ENCODE results near the gene RPN1. TPM values are rescaled to one million over a fixed set of nuclear protein-coding genes. Genes with fewer than 3 reads are reported as not detected.

The RPN1 gene
- total RNA-seq, 1 donor from 2014 or later = 250 TPM

DNA sequence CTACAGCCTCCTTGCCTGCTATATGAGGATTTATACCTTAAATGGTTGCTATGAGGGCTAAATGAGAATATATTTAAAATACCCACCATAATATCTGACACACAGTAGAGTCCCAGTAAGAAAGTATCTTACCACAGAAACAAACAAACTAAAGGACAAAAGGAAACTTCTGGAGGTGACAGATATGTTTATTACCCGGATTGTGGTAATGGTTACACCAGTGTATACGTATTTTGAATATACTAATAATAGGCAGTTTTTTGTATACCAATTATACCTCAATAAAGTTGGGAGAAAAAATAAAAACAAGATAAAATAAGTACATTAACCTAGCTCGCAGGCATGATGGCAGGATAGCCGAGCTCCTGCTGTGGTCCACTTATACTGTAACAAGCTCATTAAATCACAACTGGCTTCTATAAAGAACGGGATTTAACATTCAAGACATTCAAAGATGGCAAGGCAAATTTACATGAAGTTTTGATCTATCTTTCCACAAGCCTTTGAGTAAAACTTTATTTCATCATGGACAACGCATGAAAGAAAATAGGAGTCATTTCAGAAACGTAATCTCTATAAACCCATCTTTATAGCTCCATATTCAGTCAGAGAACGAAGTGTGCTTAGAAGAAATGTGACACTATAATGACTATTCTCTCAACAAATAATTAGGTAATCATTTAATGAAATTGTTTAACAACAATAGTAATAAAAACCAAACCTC is 1.5 kb downstream of the RPN1 start:
- Mint-ChIP-seq H3K27ac (ENCODE audit: unreplicated experiment) (peak overlapping the region; percentile 94), H3K9me3 (ENCODE audit: unreplicated experiment) (no peaks in the 10 kb centered on the region), H3K4me3 (ENCODE audit: unreplicated experiment) (peak overlapping the region; percentile 95), H3K4me1 (ENCODE audit: unreplicated experiment) (peaks cover 9% of the 10 kb centered on the region), H3K27me3 (ENCODE audit: unreplicated experiment) (no peaks in the 10 kb centered on the region), H3K36me3 (ENCODE audit: low read depth, unreplicated experiment) (peaks cover 11% of the 10 kb centered on the region)
- TF ChIP-seq CTCF (IDR thresholded peaks at IDR 0.05; ENCODE audit: unreplicated experiment) = no peak
- DNase-seq (ENCODE audit: low spot score) = no peak

GRCh38 chr3:128648402-128648801 is 2.2 kb downstream of the RPN1 start:
- H3K27ac Mint-ChIP-seq (ENCODE audit: unreplicated experiment) = no peak overlapping the region
- peaks cover 14% of the 10 kb centered on the region for H3K36me3 Mint-ChIP-seq (ENCODE audit: low read depth, unreplicated experiment)
- no peak overlapping the region for H3K4me3 Mint-ChIP-seq (ENCODE audit: unreplicated experiment)
- H3K4me1 Mint-ChIP-seq (ENCODE audit: unreplicated experiment) = peaks cover 9% of the 10 kb centered on the region
- DNase-seq (ENCODE audit: low spot score) = no peak
- H3K27me3 Mint-ChIP-seq (ENCODE audit: unreplicated experiment) = no peaks in the 10 kb centered on the region
- no peaks in the 10 kb centered on the region for H3K9me3 Mint-ChIP-seq (ENCODE audit: unreplicated experiment)
- TF ChIP-seq CTCF (IDR thresholded peaks at IDR 0.05; ENCODE audit: unreplicated experiment) = no peak

DNA sequence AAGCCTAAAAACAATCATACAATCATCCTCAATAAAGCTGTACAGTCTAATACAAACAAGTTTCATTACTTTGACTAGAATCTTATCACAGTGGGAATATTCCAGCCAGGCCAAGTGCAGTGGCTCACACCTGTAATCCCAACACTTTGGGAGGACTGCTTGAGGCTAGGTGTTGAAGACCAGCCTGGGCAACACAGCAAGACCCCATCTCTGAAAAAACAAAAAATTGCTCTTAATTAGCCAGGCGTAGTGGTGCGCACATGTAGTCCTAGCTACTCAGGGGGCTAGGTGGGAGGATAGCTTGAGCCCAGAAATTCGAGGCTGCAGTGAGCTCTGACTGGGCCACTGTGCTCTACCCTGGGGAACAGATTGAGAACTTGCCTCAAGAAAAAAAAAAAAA is 3.3 kb downstream of the RPN1 start:
- Mint-ChIP-seq H3K9me3 (ENCODE audit: unreplicated experiment) (no peaks in the 10 kb centered on the region), H3K27ac (ENCODE audit: unreplicated experiment) (no peak overlapping the region), H3K4me3 (ENCODE audit: unreplicated experiment) (no peak overlapping the region), H3K27me3 (ENCODE audit: unreplicated experiment) (no peaks in the 10 kb centered on the region), H3K4me1 (ENCODE audit: unreplicated experiment) (peaks cover 9% of the 10 kb centered on the region), H3K36me3 (ENCODE audit: low read depth, unreplicated experiment) (peaks cover 17% of the 10 kb centered on the region)
- no peak for DNase-seq (ENCODE audit: low spot score)
- no peak for TF ChIP-seq CTCF (IDR thresholded peaks at IDR 0.05; ENCODE audit: unreplicated experiment)

- Mint-ChIP-seq H3K36me3 (ENCODE audit: low read depth, unreplicated experiment) (peaks cover 22% of the 10 kb centered on the region), H3K9me3 (ENCODE audit: unreplicated experiment) (no peaks in the 10 kb centered on the region), H3K4me3 (ENCODE audit: unreplicated experiment) (no peak overlapping the region), H3K27me3 (ENCODE audit: unreplicated experiment) (peaks cover 3% of the 10 kb centered on the region), H3K27ac (ENCODE audit: unreplicated experiment) (no peak overlapping the region), H3K4me1 (ENCODE audit: unreplicated experiment) (peaks cover 23% of the 10 kb centered on the region)
- TF ChIP-seq CTCF (IDR thresholded peaks at IDR 0.05; ENCODE audit: unreplicated experiment) = no peak
- DNase-seq (ENCODE audit: low spot score) = no peak
Observed at GRCh38 chr3:128634075-128634611, 16.5 kb downstream of the RPN1 start.

- H3K36me3 Mint-ChIP-seq (ENCODE audit: low read depth, unreplicated experiment) = peaks cover 18% of the 10 kb centered on the region
- TF ChIP-seq CTCF (IDR thresholded peaks at IDR 0.05; ENCODE audit: unreplicated experiment) = no peak
- no peak overlapping the region for H3K4me3 Mint-ChIP-seq (ENCODE audit: unreplicated experiment)
- H3K27ac Mint-ChIP-seq (ENCODE audit: unreplicated experiment) = peak overlapping the region; percentile 64
- no peak for DNase-seq (ENCODE audit: low spot score)
- H3K4me1 Mint-ChIP-seq (ENCODE audit: unreplicated experiment) = peaks cover 28% of the 10 kb centered on the region
- H3K27me3 Mint-ChIP-seq (ENCODE audit: unreplicated experiment) = peaks cover 3% of the 10 kb centered on the region
- no peaks in the 10 kb centered on the region for H3K9me3 Mint-ChIP-seq (ENCODE audit: unreplicated experiment)
Observed at GRCh38 chr3:128632301-128632700, 18.3 kb downstream of the RPN1 start.

All from endothelial cell (in vitro differentiated cells).